HK-2 (cell line): ENCODE data around the gene FTH1.
A peak's percentile ranks its signal among the peaks of the same experiment; 100 is the strongest.
"Not testable (repeated sequence)": the region's sequence is repeated elsewhere in the genome, so short reads cannot be mapped to it uniquely, and the experiment has no call there.

Experiments used
- DNase-seq: peaks from one replicate; pipeline ENCODE4 v3.0.0-alpha.2; 2018; ENCODE audit not compliant: unreplicated experiment

Gene FTH1

DNA sequence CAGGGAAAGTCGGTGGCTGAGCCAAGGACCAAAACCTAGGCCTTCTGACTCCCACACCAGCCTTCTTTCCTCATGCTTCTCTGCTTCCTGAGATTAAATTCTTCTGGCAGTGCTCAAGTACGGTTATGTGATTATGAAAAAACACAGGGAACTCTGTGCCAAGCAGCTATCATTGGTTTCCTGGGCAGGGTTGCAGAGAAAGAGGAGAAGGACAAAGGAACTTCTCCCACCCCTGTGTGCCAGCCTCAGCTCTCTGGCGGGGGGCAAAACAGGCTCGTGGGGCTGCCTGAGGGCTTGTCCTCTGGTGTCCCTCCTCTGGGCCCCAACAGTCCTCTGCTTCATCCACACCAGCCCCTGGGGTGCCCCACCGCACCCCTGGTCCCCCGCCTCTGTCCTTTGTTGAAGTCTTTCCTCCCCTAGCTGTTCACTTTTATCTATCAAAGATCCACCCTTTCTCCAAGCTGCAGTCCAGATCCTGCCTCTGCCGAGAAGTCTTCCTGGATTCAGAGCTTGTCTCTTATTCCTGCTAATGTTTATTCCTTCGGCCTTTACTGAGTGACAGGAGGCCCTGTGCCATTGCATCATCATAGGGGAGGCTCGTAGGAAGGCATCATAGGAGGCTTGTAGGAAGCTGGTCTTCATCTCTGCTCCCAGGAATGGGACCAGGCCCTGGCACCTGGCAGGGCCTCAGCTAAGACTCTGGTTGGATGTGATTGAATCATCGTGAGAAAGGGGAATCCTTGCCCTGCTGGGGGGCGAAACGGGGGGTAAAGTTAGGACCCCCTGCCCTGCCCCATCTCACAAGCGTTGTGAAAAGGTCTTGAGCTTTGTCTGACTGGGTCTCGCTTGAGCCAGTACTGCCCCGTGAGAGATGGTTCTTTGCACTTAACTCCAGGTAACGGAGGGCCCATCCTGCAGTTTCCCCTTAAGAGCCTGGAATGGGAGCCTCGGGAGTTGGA is 11.5 kb upstream of the FTH1 start:
- DNase-seq: no peak

DNA sequence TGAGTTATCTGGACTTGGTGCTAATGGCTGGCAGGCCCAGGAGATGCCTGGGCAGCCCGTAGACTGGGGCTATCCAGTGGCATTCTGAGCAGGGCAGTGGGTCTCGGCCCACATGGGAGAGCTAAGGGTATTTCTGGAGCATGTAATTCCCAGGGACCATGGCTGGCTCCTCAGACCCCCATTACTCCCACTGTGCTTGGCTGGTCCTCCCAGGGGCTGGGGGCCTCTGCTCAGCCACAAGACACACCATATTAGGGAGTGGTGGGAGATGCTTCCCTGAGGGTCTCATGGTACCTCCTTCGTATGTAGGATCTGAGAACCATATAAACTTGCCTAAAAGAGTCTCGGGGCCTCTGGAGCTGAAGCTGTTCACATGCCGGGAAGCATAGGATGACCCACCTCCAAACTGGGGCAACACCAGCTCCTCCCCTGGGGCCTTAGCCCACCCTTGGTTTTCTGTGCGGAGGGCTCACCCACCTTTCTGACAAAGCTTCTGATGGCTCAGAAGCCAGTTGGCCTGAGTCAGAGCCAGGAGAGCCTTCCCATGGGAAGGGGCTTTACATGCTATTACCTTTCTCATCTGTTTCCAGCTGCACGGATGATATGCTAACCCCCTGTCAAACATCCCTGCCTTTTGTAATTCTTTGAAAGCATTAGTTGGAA is 9.5 kb upstream of the FTH1 start:
- DNase-seq: no peak

DNA sequence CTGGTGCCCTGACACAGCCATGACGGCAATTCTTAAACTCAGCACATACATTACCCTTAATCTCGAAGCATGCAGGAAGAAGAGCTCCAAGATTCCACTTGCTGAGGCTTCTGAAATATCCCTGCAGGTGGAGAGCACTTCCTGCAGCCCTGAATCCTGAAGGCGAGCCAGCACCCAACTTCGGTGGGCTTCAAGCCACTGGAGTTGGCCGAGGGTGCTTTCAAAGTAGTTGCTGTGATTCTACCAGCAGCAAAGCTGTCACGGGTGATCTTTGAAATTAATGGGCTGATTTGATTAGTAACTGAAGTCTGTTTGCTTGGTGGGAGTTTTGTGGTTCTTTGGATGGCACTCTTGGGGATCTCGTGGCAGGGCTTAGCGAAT is 9.0 kb upstream of the FTH1 start:
- no peak for DNase-seq

DNA sequence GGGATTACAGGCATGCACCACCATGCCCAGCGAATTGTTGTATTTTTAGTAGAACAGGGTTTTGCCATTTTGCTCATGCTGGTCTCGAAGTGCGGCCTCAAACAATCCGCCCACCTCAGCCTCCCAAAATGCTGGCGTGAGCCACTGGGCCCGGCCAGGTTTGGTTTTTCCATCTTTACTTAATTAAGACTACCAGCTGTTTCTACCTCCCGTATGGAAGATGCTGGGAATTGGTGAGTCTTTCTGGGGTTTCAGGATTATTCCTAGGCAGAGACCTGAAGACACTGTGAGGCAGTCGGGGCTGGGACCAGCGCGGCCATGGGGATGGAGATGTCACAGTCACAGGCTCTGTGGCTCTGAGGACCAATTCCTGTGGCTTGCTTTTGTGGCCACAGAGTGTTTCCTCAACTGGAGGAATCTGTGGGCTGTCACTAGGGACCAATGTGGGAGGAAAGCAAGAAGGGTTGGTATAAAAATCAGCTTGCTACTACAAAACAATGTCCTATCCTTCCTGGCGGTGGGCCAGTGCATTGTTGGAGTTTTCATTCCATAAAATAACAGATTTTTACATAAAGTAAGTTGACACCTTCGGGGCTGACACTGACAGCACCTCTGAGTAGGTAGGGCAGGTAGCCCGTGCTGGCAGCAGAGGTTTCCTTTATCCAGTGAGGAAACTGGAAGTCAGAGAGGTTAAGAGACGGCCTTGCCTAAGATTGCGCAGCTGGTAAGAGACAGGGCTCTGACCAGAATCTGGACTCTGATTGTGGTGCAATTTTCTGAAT is 8.4 kb upstream of the FTH1 start:
- no peak for DNase-seq

DNA sequence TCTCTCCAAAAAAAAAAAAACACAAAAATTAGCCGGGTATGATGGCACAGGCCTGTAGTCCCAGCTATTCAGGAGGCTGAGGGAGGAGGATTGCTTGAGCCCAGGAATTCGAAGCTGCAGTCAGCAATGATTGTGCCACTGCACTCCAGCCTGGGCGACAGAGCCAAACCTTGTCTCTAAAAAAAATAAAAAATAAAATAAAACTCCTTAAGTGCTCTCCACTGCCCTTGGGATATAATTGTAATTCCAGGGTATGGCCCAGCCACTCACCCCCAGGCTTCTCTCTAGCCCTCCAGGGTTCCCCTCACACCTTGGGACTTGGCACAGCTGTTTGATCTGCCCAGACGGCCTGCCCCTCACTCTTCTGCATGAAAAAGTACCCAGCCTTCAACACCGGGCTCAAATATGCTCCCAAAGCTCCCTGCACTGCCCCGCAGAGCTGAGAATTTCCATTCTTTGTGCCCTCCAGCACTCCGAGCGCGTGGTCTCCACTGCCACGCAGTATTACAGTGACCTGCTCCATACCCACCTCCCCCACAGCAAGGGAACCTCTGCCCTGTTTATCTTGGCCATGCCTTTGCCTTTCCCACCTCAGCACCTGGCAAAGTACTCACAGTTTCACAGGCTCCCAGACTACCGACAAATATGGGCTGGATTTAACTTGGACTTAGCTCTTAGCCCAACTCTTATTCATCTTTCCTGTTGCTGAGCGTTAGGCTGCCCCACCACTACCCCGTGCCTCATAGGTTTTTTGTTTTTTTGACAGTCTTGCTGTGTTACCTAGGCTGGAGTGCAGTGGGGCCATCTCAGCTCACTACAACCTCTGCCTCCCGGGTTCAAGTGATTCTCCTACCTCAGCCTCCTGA is 7.6 kb upstream of the FTH1 start:
- no peak for DNase-seq

DNA sequence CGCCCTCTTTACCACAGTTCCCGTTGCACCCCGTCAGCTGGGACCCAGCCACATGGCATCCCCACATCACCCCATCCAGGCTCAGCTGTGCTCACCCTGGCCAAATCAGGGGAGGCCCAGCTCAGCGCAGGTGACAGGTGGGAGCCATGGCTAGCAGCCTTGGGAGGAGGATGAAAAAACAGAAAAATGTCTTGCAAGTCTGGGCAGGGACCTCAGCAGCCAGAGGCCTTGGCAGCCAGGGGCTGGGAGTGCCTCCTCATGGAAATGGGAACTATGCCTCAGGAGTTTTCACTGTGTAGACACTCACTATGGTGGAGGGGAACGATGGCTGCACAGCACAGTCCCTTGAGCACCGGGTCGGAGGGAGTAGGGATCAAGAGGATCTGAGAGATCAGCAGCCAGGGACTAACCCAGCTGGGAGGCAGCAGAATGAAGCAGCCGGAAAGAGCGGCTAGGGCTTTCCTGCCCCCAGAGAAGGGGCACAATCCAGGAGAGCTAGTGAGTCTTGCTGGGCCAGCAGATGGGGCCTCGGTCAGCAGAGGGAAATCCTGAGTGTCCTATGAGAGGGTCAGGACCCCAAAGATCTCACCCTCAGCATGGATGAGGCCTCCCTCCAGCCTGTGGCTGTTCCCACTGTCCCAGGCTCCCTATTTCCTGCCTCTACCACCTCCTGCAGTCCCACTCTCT is 6.2 kb upstream of the FTH1 start:
- DNase-seq: no peak

DNA sequence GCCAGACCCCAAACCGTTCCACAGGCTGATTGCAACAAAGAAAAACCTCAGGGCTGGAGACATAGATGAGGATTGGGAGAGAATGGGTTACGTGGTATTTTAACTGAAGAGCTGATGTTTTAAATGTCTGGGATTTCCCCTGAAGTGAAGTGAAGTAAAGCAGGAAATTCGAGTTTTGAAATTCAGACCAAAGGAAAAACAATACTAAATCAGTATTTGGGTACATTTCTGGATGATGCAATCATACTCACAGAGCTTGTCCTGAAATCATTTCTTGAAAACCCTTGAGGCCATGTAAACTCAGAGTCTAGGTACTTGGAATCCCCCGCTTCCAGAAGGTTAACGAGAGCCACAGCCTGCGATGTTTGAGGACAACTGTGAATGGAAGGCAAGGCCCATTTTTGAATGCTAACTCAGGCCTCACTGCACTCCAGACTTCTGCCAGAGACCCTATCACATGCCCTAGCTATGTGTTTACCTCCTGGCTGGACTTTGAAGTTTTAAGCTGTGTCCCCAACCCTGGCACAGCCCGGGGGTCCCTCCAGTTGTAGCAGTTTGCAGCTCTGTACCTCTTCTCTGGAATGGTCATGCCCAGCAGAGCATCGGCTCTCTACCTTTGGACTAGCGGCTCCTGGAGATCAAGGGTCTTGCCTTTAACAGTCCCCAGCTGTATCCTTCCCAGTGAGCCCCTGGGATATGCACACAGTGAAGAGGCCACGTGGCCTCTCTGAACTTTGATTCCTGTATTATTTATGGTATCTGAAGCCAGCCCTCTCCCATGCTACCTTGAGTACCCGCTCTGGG is 5.4 kb upstream of the FTH1 start:
- no peak for DNase-seq

DNA sequence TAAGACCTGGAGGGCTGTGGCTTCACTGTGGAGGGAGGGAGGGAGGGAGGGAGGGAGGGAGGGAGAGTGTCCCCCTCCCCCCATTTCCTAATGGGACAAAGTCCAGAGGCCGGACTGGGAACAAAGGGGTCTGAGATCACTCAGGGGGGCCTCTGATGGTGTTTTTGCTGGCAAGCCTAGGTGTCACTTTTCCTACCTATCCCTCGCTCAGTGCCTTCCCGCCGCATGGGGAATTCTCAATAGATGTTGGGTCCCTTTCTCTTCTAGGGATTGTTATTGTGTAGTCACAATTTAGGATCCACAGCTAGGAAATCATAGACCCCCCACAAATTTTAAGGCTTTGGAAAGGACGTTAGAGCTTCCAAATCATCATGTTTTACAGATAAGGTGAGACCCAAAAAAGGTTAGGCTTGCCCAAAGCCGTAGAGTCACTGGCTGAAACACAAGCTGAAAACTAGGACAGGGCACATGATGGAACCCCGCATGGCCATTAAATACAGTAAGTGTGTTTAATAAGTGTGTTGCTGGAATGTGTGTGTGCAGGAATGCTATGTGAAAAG is 4.8 kb upstream of the FTH1 start:
- peak; percentile 48 for DNase-seq

DNA sequence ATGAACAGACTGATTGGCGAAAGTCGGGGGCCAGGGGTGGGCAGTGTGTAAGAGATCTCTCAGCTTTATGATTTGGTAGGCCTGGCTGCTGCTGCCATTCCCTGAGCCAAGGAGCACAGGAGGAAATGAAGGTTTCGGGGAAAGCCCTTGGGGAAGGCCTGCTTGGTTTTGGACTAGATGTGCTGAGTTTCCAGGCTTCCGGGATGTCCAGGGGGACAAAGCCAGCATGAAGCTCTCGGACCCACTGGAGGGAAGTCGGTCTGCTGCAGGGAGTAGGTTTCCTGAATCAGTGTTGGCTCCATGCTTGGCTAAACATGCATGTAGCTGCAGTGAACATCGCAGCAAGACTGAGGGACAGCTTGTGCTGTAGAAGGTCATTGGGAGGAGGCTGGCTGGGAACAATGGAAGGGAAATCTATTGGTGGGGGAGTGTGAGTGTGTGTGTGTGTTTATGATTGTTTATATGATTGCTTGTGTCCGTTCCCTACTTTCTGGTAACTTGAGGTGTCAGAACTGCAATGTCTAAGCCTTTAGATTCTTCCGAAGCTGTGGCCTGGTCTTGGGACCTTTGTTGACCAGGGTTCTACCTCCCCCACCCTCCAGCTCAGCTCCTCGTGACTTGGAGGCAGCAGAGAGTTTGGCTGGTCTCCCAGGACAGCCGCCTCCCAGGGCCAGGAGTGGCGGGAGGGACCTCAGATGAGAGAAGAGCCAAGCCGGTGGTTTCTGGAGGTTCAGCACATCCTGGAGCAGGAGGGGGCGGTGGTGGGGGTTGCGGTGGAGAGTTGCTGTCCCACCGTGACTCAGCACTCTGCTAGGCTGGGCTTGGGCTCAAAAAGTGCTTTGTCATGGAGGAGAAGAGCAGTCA is 4.0 kb upstream of the FTH1 start:
- DNase-seq: peak; percentile 98

DNA sequence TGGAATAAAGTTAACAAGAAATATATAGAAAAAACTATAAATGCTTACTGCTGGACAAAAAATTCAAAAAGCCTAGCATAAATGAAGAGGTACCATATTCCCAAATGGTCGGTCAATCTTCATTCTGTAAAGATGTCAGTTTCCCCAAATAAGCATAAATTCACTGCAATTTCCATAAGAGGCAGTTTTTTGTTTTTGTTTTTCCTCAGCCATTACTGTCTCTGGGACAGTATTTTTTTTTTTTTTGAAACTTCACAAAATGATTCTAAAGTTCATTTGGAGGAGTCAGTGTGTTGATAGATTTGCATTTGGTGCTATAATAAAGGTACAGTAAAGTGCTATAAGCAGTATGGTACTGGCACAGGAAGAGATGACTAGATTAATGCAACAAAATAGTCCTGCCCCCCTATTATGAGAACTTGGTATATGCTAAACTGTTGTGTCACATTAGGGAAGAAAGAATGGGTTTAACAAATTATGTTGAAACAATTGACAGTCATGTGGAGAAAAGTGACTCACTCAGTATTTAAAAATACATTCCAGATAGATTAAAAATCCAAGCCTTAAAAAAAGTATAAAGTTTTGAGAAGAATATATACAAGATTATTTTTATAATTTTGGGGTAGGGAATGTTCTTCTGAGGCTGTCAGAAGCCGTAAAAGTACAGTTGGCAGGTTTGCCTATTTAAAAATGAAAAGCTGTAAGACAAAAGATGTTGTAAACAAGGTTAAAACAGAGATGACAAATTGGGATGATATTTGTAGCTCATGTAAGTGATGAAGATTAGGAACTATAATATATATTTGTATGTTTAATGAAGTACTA is 2.6 kb upstream of the FTH1 start:
- DNase-seq: no peak

DNA sequence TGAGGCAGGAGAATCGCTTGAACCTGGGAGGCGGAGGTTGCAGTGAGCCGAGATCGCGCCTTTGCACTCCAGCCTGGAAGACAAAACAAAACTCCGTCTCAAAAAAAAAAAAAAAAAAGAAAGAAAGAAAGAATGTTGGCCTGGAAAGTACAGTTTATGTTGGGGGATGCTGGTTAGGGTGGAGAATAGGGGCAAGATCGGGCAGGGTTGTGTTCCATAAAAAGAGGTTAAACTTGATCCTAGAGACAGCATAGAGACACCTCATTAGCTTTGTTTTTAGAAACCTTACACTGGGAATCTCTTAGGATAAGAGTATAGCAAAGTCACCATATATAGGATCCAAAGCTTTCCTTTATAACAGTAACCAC is 1.9 kb upstream of the FTH1 start:
- no peak for DNase-seq

DNA sequence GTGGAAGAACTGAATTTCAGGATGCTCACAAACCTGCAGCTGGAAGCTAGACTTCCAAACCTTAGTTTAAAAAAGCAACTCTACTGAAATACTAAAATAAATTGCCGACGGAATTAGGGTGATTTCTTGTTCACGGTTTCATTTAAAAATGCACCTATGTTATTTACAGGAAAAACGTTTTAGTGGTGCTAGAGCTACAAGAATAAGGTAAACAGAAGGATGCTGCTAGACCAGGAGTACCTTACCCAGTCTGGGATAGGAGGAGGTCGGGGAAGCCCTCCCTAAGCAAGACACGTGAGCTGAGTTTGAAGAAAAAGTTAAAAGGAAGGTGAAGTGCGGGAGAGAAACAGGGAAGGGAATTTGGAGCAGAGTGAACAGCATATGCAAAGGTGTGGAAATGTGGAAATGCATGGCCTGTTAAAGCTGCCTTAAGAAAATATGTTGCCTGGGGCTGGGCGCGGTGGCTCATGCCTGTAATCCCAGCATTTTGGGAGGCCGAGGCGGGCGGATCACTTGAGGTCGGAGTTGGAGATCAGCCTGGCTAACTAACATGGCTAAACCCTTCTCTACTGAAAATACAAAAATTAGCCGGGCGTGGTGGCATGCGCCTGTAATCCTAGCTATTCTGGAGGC is 1.4 kb upstream of the FTH1 start:
- DNase-seq: no peak

DNA sequence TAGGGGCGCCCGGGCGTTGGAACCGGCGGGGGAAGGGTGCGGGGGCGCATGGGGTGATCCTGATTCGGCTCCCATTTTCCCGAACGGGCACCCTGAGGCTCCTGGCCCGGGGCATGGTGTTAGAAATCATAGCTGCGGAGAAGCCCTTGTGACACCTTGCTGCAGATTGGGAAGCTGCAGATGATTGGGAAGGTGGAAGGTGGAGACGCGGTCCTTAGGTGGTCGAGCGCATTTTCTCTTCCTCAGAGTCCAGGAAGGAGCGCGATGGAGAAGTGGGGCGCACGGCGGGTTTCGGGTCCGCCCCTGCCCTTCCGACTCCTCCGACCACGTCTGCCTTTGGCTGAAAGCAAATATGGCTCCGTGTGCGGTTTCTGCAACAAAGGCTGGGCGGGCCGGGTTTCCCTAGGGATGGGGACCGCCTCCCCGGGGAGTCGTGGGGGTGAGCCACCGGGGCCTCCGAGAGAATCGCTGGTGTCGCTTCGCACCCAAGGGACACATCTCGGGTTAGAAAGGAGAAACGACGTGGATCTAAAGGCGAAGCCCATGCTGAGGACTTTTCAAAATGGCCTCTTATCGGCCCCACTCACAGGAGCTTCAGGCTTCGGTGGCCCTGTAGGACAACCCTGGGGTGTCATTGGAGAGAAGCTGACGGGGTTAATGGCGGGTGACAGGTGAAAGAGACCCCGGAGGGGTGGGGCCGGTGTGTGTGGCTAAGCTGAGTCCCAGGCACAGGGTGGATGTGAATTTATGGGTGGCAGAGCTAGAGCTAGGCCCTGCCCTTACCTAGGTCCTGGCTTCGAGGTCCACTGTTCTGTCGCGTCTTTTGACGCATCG is 707 bp upstream of the FTH1 start:
- no peak for DNase-seq

DNA sequence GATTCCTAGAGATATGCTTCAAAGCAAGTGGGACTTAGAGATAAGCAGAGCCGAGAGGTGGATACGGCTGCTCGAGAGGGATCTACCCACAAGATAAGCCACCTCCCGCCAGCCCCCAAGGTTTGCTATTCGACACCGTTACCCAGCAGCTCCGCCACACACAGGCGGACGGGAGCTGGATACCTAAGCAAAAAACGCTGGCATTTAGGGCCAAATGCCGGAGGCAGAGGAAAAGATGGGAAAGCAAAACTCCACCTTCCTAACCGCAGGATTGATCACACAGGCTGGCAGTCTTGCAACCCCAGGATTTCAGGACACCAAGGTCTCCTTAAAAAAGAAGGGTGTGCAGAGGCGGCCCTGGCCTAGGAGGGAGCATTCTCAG is 709 bp downstream of the FTH1 start:
- no peak for DNase-seq

DNA sequence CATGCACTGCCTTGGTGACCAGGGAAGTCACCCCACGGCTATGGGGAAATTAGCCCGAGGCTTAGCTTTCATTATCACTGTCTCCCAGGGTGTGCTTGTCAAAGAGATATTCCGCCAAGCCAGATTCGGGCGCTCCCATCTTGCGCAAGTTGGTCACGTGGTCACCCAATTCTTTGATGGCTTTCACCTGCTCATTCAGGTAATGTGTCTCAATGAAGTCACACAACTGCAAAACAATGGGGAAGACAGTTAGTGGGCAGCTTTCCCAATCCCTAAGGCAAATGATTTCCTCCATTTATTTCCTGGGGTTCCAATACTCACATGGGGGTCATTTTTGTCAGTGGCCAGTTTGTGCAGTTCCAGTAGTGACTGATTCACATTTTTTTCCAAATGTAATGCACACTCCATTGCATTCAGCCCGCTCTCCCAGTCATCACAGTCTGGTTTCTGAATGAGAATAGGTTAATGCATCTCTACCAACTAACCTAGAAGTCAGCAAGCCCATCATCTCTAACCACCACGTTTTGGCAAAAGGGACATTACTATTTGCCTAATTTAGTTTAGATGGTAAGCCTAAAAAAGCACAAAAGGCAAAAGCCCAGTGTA is 2.7 kb downstream of the FTH1 start:
- not testable (repeated sequence) for DNase-seq

DNA sequence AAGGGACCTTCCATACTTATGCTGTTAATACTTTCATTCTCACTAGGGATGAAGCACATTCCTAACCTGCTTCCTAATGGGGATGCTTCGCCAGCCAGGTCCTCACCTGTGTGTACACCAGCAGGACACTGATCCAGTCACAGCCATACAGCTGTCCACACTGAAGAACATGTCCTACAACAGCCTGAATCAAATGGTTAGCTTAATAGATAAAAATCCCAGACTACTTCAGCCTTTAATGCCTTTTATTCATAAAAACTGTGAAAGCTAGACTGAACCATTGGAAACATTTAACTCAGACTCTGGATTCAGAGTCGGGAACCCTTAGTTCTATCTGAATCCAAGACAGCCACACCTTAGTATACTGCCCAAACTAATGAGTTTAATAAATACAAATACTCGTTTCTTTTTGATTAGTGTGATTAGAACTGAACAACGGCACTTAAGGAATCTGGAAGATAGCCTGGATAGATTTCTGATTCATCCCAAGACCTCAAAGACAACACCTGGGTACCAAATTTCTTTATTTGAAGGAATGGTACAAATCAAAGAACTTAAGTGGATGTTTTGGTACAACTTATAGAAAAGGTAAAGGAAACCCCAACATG is 3.3 kb downstream of the FTH1 start:
- DNase-seq: no peak
